HepG2 (cell line): Measurements from ENCODE around the gene ZNF207. TPM values are rescaled to one million over a fixed set of nuclear protein-coding genes. Genes with fewer than 3 reads are reported as not detected.

Experiments
- DNMT1 ChIP-seq: sonication (generic); formaldehyde crosslinking; IDR thresholded peaks from 2 replicates; pipeline ENCODE4 v1.5.1; 2020; ENCODE audit warnings: mild to moderate bottlenecking, missing genetic modification reagents
- MLXIP ChIP-seq: sonication (generic); formaldehyde crosslinking; IDR thresholded peaks from 2 replicates; pipeline ENCODE4 v1.9.0; 2021; ENCODE audit warnings: missing genetic modification reagents, borderline replicate concordance
- NFE2L1 ChIP-seq: sonication (generic); formaldehyde crosslinking; IDR thresholded peaks from 2 replicates; pipeline ENCODE4 v1.4.0; 2020; ENCODE audit warnings: missing genetic modification reagents, mild to moderate bottlenecking, borderline replicate concordance
- NFE2L2 ChIP-seq: fragments of 150-350 bp; IDR thresholded peaks from 2 replicates; pipeline ENCODE4 v1.6.1; 2014; ENCODE audit warnings: low read length
- RFX5 ChIP-seq: IDR thresholded peaks from 2 replicates; pipeline ENCODE4 v1.6.1; 2011; ENCODE audit warnings: low read depth, low read length, improper control_type of control experiment
- SKI ChIP-seq: fragments of 450-650 bp; IDR thresholded peaks from one replicate; pipeline ENCODE4 v1.6.1; 2018; ENCODE audit warnings: mild to moderate bottlenecking; ENCODE audit not compliant: partially characterized antibody
- SMARCE1 ChIP-seq: fragments of 450-650 bp; IDR thresholded peaks from 2 replicates; pipeline ENCODE4 v1.6.1; 2017; ENCODE audit warnings: borderline replicate concordance
- TBP ChIP-seq: sonication (generic); formaldehyde crosslinking; IDR thresholded peaks from 2 replicates; pipeline ENCODE4 v1.5.0; 2020; ENCODE audit warnings: missing genetic modification reagents
- TBX2 ChIP-seq: sonication (generic); formaldehyde crosslinking; IDR thresholded peaks from 2 replicates; pipeline ENCODE4 v1.5.0; 2020; ENCODE audit warnings: missing genetic modification reagents, mild to moderate bottlenecking, borderline replicate concordance
- ZBTB38 ChIP-seq: sonication (generic); formaldehyde crosslinking; IDR thresholded peaks from 2 replicates; pipeline ENCODE4 v1.5.1; 2020; ENCODE audit warnings: mild to moderate bottlenecking, missing genetic modification reagents
- ZHX1 ChIP-seq: sonication (generic); formaldehyde crosslinking; IDR thresholded peaks from 2 replicates; pipeline ENCODE4 v1.8.1; 2022; ENCODE audit warnings: low read depth, mild to moderate bottlenecking, missing genetic modification reagents
- ZNF660 ChIP-seq: sonication (generic); formaldehyde crosslinking; IDR thresholded peaks from 2 replicates; pipeline ENCODE4 v1.5.1; 2020; ENCODE audit warnings: mild to moderate bottlenecking, low read depth, missing genetic modification reagents, borderline replicate concordance
- polyA plus RNA-seq, 8 experiments: library from polyadenylated mRNA; depleted of rRNA in 3 of 8; stranded (reverse) in 7 of 8; unstranded in 1 of 8; fragments of >200 nt; fragmentation: Illumina TruSeq in 4 of 8; extraction: Trizol in 4 of 8; gene quantifications; 2 replicates each; pipeline versions ENCODE4 v1.2.1 to v1.2.3, GENCODE V29; 2011 to 2016; ENCODE audit warnings: low read depth in 4 of 8, missing spikeins in 1 of 8, mixed read lengths in 1 of 8; ENCODE audit not compliant: insufficient read depth in 1 of 8
- total RNA-seq, 5 experiments: library from RNA; depleted of rRNA; stranded (reverse); fragments of >200 nt; fragmentation: Illumina TruSeq; extraction: Trizol; gene quantifications; 2 replicates each; pipeline ENCODE4 v1.2.3, GENCODE V29; 2016; ENCODE audit warnings: low read depth in 1 of 5
- TF ChIP-seq, protein P1 (sequence below): sonication (generic); formaldehyde crosslinking; IDR thresholded peaks from 2 replicates; pipeline ENCODE4 v1.4.0; 2020; ENCODE audit warnings: mild to moderate bottlenecking, missing genetic modification reagents, borderline replicate concordance
- TF ChIP-seq, protein P2 (sequence below): sonication (generic); formaldehyde crosslinking; IDR thresholded peaks from 2 replicates; pipeline ENCODE4 v1.5.0; 2020; ENCODE audit warnings: missing genetic modification reagents
- TF ChIP-seq, protein P3 (sequence below): sonication (generic); formaldehyde crosslinking; IDR thresholded peaks from 2 replicates; pipeline ENCODE4 v1.8.1; 2023; ENCODE audit warnings: missing genetic modification reagents, inconsistent platforms, borderline replicate concordance

Gene ZNF207
- total and polyA plus RNA-seq, 2 of the 13 experiments (the other 11 are each of a cell fraction or from before 2014, with no cell fraction given) = 150 to 164 TPM

GRCh38 chr17:32349854-32350665, at the start of gene ZNF207 (continued):
- no peak for TF ChIP-seq MLXIP (CRISPR knock-in tag)
- TF ChIP-seq, protein P1, sequence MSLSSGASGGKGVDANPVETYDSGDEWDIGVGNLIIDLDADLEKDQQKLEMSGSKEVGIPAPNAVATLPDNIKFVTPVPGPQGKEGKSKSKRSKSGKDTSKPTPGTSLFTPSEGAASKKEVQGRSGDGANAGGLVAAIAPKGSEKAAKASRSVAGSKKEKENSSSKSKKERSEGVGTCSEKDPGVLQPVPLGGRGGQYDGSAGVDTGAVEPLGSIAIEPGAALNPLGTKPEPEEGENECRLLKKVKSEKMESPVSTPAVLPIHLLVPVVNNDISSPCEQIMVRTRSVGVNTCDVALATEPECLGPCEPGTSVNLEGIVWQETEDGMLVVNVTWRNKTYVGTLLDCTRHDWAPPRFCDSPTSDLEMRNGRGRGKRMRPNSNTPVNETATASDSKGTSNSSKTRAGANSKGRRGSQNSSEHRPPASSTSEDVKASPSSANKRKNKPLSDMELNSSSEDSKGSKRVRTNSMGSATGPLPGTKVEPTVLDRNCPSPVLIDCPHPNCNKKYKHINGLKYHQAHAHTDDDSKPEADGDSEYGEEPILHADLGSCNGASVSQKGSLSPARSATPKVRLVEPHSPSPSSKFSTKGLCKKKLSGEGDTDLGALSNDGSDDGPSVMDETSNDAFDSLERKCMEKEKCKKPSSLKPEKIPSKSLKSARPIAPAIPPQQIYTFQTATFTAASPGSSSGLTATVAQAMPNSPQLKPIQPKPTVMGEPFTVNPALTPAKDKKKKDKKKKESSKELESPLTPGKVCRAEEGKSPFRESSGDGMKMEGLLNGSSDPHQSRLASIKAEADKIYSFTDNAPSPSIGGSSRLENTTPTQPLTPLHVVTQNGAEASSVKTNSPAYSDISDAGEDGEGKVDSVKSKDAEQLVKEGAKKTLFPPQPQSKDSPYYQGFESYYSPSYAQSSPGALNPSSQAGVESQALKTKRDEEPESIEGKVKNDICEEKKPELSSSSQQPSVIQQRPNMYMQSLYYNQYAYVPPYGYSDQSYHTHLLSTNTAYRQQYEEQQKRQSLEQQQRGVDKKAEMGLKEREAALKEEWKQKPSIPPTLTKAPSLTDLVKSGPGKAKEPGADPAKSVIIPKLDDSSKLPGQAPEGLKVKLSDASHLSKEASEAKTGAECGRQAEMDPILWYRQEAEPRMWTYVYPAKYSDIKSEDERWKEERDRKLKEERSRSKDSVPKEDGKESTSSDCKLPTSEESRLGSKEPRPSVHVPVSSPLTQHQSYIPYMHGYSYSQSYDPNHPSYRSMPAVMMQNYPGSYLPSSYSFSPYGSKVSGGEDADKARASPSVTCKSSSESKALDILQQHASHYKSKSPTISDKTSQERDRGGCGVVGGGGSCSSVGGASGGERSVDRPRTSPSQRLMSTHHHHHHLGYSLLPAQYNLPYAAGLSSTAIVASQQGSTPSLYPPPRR = no peak; the same call in 1 of the 2 replicates
- no peak for TF ChIP-seq DNMT1 (CRISPR knock-in tag)
- TF ChIP-seq, protein P2, sequence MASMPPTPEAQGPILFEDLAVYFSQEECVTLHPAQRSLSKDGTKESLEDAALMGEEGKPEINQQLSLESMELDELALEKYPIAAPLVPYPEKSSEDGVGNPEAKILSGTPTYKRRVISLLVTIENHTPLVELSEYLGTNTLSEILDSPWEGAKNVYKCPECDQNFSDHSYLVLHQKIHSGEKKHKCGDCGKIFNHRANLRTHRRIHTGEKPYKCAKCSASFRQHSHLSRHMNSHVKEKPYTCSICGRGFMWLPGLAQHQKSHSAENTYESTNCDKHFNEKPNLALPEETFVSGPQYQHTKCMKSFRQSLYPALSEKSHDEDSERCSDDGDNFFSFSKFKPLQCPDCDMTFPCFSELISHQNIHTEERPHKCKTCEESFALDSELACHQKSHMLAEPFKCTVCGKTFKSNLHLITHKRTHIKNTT = no peak
- TF ChIP-seq, protein P3, sequence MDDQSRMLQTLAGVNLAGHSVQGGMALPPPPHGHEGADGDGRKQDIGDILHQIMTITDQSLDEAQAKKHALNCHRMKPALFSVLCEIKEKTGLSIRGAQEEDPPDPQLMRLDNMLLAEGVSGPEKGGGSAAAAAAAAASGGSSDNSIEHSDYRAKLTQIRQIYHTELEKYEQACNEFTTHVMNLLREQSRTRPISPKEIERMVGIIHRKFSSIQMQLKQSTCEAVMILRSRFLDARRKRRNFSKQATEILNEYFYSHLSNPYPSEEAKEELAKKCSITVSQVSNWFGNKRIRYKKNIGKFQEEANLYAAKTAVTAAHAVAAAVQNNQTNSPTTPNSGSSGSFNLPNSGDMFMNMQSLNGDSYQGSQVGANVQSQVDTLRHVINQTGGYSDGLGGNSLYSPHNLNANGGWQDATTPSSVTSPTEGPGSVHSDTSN (CRISPR knock-in tag) = no peak; the same call in 1 of the 2 replicates
- TF ChIP-seq SKI = peak; percentile 38
- 0 out of 2 replicates have a peak, but pooled peaks have one; percentile 15 for TF ChIP-seq RFX5
- peak; percentile 74; the same call in 1 of the 2 replicates for TF ChIP-seq TBX2 (CRISPR knock-in tag)
- TF ChIP-seq NFE2L1 (CRISPR knock-in tag) = no peak
- no peak for TF ChIP-seq ZNF660 (CRISPR knock-in tag)
- TF ChIP-seq NFE2L2 = no peak
- TF ChIP-seq ZHX1 = peak; percentile 81
- TF ChIP-seq TBP (CRISPR knock-in tag) = no peak
- no peak for TF ChIP-seq ZBTB38 (CRISPR knock-in tag)
- no peak for TF ChIP-seq SMARCE1
